ENCODE measurements around the gene ZNF778. TPM values are rescaled to one million over a fixed set of nuclear protein-coding genes. Genes with fewer than 3 reads are reported as not detected.
"Not testable (repeated sequence)": the region's sequence is repeated elsewhere in the genome, so short reads cannot be mapped to it uniquely, and the experiment has no call there.

ZNF778 gene
- total RNA-seq, 1 donor from 2014 or later, result 35.5 TPM

DNA sequence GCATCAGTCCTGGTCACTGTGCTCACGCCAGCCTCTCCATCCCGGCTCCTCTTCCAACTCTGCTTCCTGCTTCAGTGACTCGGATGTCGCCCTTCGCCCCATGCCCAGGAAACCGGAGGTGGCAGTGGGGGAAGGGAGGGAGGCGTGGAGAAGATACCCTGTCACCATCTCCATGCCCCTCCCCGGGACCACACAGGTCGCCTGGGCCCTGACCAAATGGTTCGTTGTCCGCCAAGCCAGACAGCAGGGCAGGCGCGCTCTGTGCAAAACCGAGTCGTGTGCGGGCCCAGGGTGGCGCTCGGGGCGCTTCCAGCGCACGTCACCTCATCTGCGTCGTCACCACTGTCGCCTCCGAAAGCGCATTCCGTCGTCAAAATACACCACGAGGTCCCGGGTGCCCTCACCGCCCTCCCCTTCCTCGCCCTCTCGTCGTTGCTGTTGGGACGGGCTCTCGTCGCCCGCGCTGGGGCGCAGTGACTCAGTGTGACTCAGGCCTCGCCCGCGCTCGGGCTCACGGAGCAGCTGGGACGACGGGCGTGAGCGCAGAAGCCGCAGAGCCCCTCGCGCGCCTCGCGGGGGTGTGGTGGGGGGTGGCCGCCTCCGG, 39.2 kb downstream of the ZNF778 start:
- DNase-seq (ENCODE audit: low spot score), result peak; percentile 29
- H3K27me3 Mint-ChIP-seq (ENCODE audit: unreplicated experiment), result peaks cover 8% of the 10 kb centered on the region
- TF ChIP-seq, protein P1, sequence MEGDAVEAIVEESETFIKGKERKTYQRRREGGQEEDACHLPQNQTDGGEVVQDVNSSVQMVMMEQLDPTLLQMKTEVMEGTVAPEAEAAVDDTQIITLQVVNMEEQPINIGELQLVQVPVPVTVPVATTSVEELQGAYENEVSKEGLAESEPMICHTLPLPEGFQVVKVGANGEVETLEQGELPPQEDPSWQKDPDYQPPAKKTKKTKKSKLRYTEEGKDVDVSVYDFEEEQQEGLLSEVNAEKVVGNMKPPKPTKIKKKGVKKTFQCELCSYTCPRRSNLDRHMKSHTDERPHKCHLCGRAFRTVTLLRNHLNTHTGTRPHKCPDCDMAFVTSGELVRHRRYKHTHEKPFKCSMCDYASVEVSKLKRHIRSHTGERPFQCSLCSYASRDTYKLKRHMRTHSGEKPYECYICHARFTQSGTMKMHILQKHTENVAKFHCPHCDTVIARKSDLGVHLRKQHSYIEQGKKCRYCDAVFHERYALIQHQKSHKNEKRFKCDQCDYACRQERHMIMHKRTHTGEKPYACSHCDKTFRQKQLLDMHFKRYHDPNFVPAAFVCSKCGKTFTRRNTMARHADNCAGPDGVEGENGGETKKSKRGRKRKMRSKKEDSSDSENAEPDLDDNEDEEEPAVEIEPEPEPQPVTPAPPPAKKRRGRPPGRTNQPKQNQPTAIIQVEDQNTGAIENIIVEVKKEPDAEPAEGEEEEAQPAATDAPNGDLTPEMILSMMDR (IDR thresholded peaks at IDR 0.05; ENCODE audit: unreplicated experiment), result no peak
- H3K4me1 Mint-ChIP-seq (ENCODE audit: unreplicated experiment), result peaks cover 21% of the 10 kb centered on the region
- H3K4me3 Mint-ChIP-seq (ENCODE audit: unreplicated experiment), result no peak overlapping the region
- H3K36me3 Mint-ChIP-seq (ENCODE audit: low read depth, unreplicated experiment), result peaks cover 5% of the 10 kb centered on the region
- no peaks in the 10 kb centered on the region for H3K9me3 Mint-ChIP-seq (ENCODE audit: unreplicated experiment)
- H3K27ac Mint-ChIP-seq (ENCODE audit: unreplicated experiment), result no peak overlapping the region

- peak; percentile 50 for DNase-seq (ENCODE audit: low spot score)
- Mint-ChIP-seq H3K27ac (ENCODE audit: unreplicated experiment) (no peak overlapping the region), H3K36me3 (ENCODE audit: low read depth, unreplicated experiment) (peaks cover 5% of the 10 kb centered on the region), H3K4me1 (ENCODE audit: unreplicated experiment) (peaks cover 21% of the 10 kb centered on the region), H3K4me3 (ENCODE audit: unreplicated experiment) (peak overlapping the region; percentile 18), H3K27me3 (ENCODE audit: unreplicated experiment) (peaks cover 8% of the 10 kb centered on the region), H3K9me3 (ENCODE audit: unreplicated experiment) (no peaks in the 10 kb centered on the region)
- TF ChIP-seq, protein P1 (IDR thresholded peaks at IDR 0.05; ENCODE audit: unreplicated experiment), result no peak
Observed at GRCh38 chr16:89257281-89257731, 39.8 kb downstream of the ZNF778 start.

GRCh38 chr16:89257757-89258465, 40.4 kb downstream of the ZNF778 start:
- H3K27ac Mint-ChIP-seq (ENCODE audit: unreplicated experiment), result no peak overlapping the region
- H3K4me1 Mint-ChIP-seq (ENCODE audit: unreplicated experiment), result peaks cover 21% of the 10 kb centered on the region
- H3K36me3 Mint-ChIP-seq (ENCODE audit: low read depth, unreplicated experiment), result peaks cover 5% of the 10 kb centered on the region
- peak overlapping the region; percentile 24 for H3K4me3 Mint-ChIP-seq (ENCODE audit: unreplicated experiment)
- H3K27me3 Mint-ChIP-seq (ENCODE audit: unreplicated experiment), result peaks cover 13% of the 10 kb centered on the region
- TF ChIP-seq, protein P1 (IDR thresholded peaks at IDR 0.05; ENCODE audit: unreplicated experiment), result no peak
- no peak for DNase-seq (ENCODE audit: low spot score)
- no peaks in the 10 kb centered on the region for H3K9me3 Mint-ChIP-seq (ENCODE audit: unreplicated experiment)

- peaks cover 15% of the 10 kb centered on the region for H3K4me1 Mint-ChIP-seq (ENCODE audit: unreplicated experiment)
- H3K36me3 Mint-ChIP-seq (ENCODE audit: low read depth, unreplicated experiment); H3K27ac Mint-ChIP-seq (ENCODE audit: unreplicated experiment); DNase-seq (ENCODE audit: low spot score); H3K9me3 Mint-ChIP-seq (ENCODE audit: unreplicated experiment); H3K4me3 Mint-ChIP-seq (ENCODE audit: unreplicated experiment): not testable (repeated sequence)
- H3K27me3 Mint-ChIP-seq (ENCODE audit: unreplicated experiment), result peaks cover 18% of the 10 kb centered on the region
Observed at GRCh38 chr16:89259901-89260300, 42.4 kb downstream of the ZNF778 start.

GRCh38 chr16:89261691-89262563, 44.4 kb downstream of the ZNF778 start:
- Mint-ChIP-seq H3K27me3 (ENCODE audit: unreplicated experiment) (peaks cover 15% of the 10 kb centered on the region), H3K4me3 (ENCODE audit: unreplicated experiment) (no peak overlapping the region), H3K9me3 (ENCODE audit: unreplicated experiment) (no peaks in the 10 kb centered on the region), H3K36me3 (ENCODE audit: low read depth, unreplicated experiment) (peaks cover 10% of the 10 kb centered on the region), H3K27ac (ENCODE audit: unreplicated experiment) (no peak overlapping the region), H3K4me1 (ENCODE audit: unreplicated experiment) (peaks cover 9% of the 10 kb centered on the region)
- TF ChIP-seq, protein P1 (IDR thresholded peaks at IDR 0.05; ENCODE audit: unreplicated experiment), result no peak
- no peak for DNase-seq (ENCODE audit: low spot score)
